ENCODE data around the gene ADCY4.

DNA sequence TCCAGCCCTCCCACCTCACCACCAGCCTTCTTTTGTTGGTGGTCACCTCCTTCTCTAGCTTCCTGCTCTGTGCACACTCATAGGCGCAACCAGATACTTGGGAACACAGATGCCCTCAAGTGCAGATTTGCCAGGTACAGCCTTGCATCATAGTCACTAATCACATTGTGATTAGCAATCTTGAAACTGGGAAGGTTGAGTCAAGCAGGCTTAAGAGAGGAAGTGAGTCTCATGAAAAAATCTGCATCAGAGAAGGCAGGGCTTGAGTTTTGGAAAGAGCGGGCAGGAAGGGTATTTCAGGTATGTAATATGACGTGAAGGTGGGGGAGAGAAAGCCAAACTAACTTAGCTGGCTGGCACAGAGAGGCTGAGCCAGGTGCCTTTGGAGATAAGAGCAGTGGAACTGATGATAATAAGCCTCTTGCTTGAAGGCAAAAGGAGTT lies 60.7 kb downstream of the ADCY4 start:
- TF ChIP-seq POLR2AphosphoS5 (IDR thresholded peaks at IDR 0.05; ENCODE audit: low read depth, low read length) (no peak), POLR2A (IDR thresholded peaks at IDR 0.05; ENCODE audit: low read depth, low read length) (no peak), TAF1 (IDR thresholded peaks at IDR 0.05; ENCODE audit: low read depth, low read length) (no peak), SPI1 (IDR thresholded peaks at IDR 0.05; ENCODE audit: low read depth, low read length) (peak; percentile 100)

Measured in GM12891 (cell line).